Measurements from ENCODE around the gene PLVAP. TPM values are rescaled to one million over a fixed set of nuclear protein-coding genes. Genes with fewer than 3 reads are reported as not detected.

The PLVAP gene
- polyA plus RNA-seq, 1 donor from 2014 or later, result not detected

DNA sequence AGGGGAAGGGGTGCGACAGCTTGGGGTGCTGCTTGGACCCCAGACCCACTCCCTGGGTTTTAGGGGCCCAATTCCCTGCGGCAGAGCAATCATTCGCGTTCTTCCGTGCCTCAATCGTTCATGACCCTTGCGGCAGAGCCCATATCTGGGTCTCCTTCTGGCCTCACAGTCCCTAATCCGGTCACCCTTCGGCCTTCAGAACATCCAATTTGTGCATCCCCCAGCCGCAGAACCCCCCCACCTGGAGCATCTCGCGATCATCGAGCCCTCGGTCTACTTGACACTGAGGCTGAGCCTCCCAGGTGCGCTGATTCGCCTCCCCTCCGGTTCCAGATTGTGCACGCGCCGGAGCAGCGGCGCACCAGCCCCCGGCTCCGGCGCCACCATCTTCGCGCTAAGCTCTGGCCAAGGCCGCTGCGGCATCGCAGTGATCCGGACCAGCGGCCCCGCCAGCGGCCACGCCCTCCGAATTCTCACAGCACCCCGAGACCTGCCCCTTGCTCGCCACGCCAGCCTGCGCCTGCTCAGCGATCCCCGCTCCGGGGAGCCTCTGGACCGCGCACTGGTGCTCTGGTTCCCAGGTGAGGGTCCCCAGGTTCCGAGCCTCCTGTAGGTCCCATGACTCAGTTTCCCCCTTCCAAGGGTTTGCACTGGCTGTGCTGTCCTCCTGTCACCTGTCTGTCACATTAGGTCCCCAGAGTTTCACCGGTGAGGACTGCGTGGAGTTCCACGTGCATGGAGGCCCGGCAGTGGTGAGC is 39.3 kb downstream of the PLVAP start:
- peak overlapping the region; percentile 73 to 96 (median 96) for H3K4me3 Mint-ChIP-seq
- H3K27me3 Mint-ChIP-seq, result peaks cover 6% of the 10 kb centered on the region
- H3K4me1 Mint-ChIP-seq, result peaks cover 12 to 16% (median 16%) of the 10 kb centered on the region in 3 donors
- H3K9me3 Mint-ChIP-seq, result no peaks in the 10 kb centered on the region
- no peaks in the 10 kb centered on the region for H3K36me3 Mint-ChIP-seq
- peak overlapping the region; percentile 54 to 93 (median 54) for H3K27ac Mint-ChIP-seq

DNA sequence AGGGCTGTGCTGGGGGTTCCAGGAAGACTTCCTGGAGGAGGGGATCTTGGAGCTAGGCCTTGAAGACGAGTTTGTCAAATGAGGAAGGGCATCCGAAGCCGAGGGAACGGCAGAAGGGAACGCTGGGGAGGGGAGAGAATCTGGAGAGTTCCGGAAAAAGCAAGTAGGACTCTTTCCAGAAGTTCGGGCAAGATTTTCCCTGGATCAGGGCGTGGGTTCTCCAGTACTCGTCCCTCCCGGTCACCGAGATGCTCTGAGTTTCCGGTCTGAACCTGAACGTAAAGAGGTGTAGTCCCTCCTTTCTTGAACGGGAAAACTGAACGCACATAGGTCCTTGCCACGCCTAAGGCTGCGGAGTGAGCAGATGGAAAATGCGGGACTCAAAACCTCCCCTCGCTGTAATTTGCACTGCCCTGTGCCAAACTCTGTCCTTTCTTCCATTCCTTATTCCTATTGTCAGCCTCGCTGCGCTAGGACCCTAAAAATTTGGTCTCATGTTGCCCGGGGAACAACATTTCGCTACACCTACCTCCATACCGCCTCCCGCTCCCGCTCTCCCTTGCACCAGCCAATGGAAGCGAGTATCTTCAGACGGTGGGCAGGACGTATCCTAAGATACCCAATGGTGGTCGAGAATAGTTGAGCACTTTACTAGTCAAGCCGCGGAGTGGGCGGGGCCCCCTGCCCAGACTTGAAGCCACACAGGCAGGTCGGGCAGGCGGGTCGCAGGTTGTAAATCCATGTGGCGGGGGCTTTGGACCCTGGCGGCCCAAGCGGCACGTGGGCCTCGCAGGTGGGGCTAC is 40.1 kb downstream of the PLVAP start, which contains the start of gene GTPBP3:
Gene GTPBP3, plus strand, starts transcription at position 682 of the 803 bp plus-strand sequence. Its CDS starts 59 bp downstream, at position 741.
- peaks cover 8% of the 10 kb centered on the region for H3K27me3 Mint-ChIP-seq
- H3K36me3 Mint-ChIP-seq, result no peaks in the 10 kb centered on the region
- peaks cover 12 to 16% (median 16%) of the 10 kb centered on the region in 3 donors for H3K4me1 Mint-ChIP-seq
- peak within 1 kb of the TSS; percentile 54 to 93 (median 54) for H3K27ac Mint-ChIP-seq
- peak within 1 kb of the TSS; percentile 73 to 96 (median 96) for H3K4me3 Mint-ChIP-seq
- H3K9me3 Mint-ChIP-seq, result no peaks in the 10 kb centered on the region

DNA sequence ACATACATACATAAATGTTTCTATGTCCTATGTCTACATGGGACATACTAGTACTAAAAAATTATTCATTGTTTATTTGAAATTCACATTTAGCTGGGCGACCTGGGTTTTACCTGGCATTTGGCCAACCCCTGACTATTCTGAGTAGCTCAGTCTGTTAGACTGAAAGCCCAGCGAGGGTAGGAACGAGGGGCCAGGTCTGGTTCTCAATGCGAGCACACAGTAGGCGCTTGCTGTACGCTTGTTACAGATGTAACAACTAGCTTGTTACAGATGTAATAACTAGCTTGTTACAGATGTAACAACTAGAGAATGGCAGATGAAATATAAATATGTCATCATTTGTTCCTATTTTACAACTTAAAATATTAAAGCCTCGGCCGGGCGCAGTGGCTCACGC is 41.6 kb downstream of the PLVAP start:
- Mint-ChIP-seq H3K4me1 (peaks cover 12 to 16% (median 16%) of the 10 kb centered on the region in 3 donors), H3K36me3 (no peaks in the 10 kb centered on the region), H3K9me3 (no peaks in the 10 kb centered on the region), H3K27me3 (peaks cover 14% of the 10 kb centered on the region), H3K27ac (peak overlapping the region in 1 of 3 donors; percentile 83), H3K4me3 (peak overlapping the region in 3 of 4 donors; percentile 48 to 97 (median 73))

DNA sequence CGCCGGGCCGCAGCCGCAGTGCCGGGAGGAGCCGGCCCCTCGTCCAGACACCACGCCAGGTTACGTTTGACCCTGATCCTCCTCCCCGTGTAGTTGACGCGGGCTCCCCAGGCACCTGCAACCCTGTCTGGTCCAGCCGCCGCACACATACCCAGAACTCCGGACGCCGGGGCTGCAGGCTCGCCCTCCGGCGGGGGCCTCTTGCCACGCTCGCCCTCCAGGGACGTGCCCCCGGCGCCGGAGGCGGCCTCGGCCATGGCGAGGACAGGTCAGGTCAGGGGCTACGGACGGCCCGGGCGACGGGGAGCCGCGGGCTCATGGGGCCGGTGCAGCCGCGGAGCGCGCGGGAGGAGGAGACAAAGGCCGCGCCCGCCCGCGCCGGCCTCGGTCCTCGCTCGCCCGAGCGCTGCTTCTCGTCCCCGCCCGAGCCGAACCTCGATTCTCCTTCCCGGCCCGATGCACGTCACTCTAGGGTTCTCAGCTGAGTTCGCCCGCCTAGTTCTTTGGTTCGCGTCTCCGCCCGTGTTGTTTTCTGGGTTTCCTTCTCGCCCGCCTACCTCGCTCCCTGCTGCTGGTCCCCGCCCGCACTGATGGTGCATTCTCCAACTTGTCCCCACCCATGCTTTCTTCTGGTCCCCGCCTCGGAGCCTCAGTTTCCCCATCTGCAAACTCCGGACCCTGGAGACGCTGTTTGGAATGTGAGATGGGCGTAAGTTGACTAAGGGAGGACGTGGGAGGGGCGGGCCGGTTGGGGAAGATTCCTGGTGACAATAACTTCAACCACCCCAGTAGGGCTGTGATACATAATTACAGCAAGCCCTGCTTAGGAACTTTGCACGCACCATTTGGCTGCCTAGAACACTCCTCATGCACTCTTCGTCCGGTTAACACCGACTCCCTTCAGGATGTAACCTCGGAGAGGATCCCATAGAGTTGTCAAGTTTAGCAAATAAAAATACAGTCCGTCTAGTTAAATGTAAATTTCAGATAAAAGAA is 42.4 kb downstream of the PLVAP start, which contains the start of gene ANO8:
Gene ANO8, minus strand, starts transcription at position 442 of the 996 bp plus-strand sequence. Its CDS starts 185 bp downstream, at position 257.
- H3K27ac Mint-ChIP-seq, result peak within 1 kb of the TSS; percentile 69 to 88 (median 83)
- H3K4me3 Mint-ChIP-seq, result peak within 1 kb of the TSS; percentile 73 to 97 (median 88)
- no peaks in the 10 kb centered on the region for H3K36me3 Mint-ChIP-seq
- H3K27me3 Mint-ChIP-seq, result peaks cover 20% of the 10 kb centered on the region
- H3K4me1 Mint-ChIP-seq, result peaks cover 12 to 18% (median 16%) of the 10 kb centered on the region in 3 donors
- H3K9me3 Mint-ChIP-seq, result no peaks in the 10 kb centered on the region

DNA sequence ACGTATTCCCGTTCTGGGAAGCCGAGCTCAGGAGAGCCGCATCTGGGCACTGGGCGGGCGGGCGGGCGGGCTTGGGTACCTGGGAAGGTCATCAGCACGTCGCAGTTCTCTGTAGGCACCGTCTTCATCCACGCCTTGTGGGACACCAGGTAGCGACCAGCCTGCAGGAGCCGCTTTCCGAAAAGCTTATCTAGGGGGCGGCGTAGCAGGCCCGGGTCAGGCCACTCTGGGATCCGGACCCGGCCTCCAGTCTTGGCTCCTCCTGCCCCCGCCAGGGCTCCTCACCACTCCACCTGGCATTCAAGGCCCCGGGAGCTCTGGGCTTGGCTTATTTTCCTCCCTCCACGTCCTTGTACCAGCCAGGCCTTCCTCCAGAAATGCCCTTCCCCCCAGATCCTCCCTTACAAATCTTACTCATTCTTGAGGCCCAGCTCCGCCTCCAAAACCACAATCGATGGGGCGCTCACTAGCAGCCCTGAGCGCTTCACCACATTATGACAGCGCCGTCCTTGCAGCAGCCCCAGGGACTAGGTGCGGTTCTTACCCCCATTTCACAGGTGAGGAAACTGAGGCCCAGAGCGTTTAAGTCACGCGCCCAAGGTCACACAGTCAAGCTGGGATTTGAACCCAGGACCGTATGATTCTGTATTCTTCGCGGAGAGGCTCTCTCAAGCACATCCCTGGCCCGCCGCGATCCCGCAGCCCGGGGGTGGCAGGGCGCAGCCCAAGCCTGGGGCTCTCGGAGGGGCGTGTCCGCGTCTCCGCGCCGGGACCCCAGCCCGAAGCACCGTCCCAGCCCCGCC is 43.3 kb downstream of the PLVAP start:
- Mint-ChIP-seq H3K36me3 (no peaks in the 10 kb centered on the region), H3K4me1 (peaks cover 12 to 18% (median 16%) of the 10 kb centered on the region in 3 donors), H3K27ac (peak overlapping the region in 2 of 3 donors; percentile 68 to 88), H3K9me3 (no peaks in the 10 kb centered on the region), H3K4me3 (peak overlapping the region; percentile 70 to 95 (median 80)), H3K27me3 (peaks cover 20% of the 10 kb centered on the region)

- H3K36me3 Mint-ChIP-seq, result no peaks in the 10 kb centered on the region
- peak overlapping the region in 1 of 3 donors; percentile 13 for H3K27ac Mint-ChIP-seq
- peak overlapping the region in 3 of 4 donors; percentile 16 to 41 (median 22) for H3K4me3 Mint-ChIP-seq
- H3K4me1 Mint-ChIP-seq, result peaks cover 12 to 18% (median 13%) of the 10 kb centered on the region in 3 donors
- peaks cover 20% of the 10 kb centered on the region for H3K27me3 Mint-ChIP-seq
- H3K9me3 Mint-ChIP-seq, result no peaks in the 10 kb centered on the region
Measured at GRCh38 chr19:17332677-17333581, 44.2 kb downstream of the PLVAP start.

- H3K4me3 Mint-ChIP-seq, result peak overlapping the region in 1 of 4 donors; percentile 41
Measured at GRCh38 chr19:17332360-17332676, 44.8 kb downstream of the PLVAP start.

GRCh38 chr19:17331045-17331558 is 46.0 kb downstream of the PLVAP start:
- Mint-ChIP-seq H3K9me3 (no peaks in the 10 kb centered on the region), H3K4me3 (peak overlapping the region in 3 of 4 donors; percentile 22 to 65 (median 47)), H3K36me3 (no peaks in the 10 kb centered on the region), H3K4me1 (peaks cover 7 to 15% (median 10%) of the 10 kb centered on the region in 3 donors), H3K27ac (peak overlapping the region in 1 of 3 donors; percentile 48), H3K27me3 (peaks cover 20% of the 10 kb centered on the region)

More at GRCh38 chr19:17332360-17332676, 44.8 kb downstream of the PLVAP start:
- Mint-ChIP-seq H3K27me3 (peaks cover 20% of the 10 kb centered on the region), H3K9me3 (no peaks in the 10 kb centered on the region), H3K27ac (peak overlapping the region in 2 of 3 donors; percentile 13 to 43), H3K36me3 (no peaks in the 10 kb centered on the region), H3K4me1 (peaks cover 11 to 18% (median 13%) of the 10 kb centered on the region in 3 donors)

- no peaks in the 10 kb centered on the region for H3K36me3 Mint-ChIP-seq
- peaks cover 20% of the 10 kb centered on the region for H3K27me3 Mint-ChIP-seq
- H3K9me3 Mint-ChIP-seq, result no peaks in the 10 kb centered on the region
- H3K4me3 Mint-ChIP-seq, result peak overlapping the region in 3 of 4 donors; percentile 22 to 88 (median 65)
- H3K4me1 Mint-ChIP-seq, result peaks cover 7 to 13% (median 10%) of the 10 kb centered on the region in 3 donors
- H3K27ac Mint-ChIP-seq, result peak overlapping the region in 1 of 3 donors; percentile 48
Measured at GRCh38 chr19:17330262-17331044, 46.7 kb downstream of the PLVAP start.

DNA sequence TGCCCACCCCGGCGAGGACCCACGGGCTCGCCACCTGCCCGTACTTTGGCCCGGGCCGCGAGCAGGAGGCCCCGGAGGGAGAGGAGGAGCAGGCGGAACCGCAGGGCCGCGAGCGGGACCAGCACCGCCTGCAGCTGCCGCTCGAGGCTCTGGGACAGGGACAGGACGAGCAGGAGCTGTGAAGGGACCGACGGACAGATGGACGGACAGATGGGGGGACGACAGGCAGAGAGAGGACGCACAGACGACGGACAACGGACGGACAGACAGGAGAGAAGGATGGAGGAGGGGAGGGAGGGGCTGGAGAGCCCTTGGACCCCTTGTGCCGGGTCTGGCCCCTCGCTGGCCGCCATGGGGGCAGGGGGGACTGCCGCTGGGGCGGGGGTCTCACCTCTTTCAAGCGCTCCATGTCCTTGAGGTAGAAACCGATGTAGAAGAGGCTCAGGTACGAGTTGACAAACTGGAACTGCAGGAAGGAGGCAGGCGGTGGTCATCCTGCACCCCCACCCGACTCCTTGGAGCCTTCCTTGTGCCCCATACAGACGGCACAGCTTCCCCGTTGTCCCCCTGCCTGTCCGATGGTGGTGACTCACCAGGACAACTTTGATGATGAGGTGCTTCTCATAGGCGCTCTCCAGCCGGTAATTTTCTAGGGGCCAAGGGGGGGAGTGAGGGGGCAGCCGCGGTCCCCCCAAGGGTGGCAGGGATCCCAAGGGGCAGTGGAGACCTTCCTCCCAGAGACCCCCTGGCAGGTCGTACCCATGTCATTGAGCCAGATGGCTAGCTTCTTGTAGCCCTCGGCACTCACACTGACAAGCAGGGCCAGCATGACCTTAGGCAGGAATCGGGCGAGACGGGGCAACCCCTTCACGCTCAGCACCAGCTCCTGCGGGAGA is 47.5 kb downstream of the PLVAP start:
- Mint-ChIP-seq H3K4me3 (peak overlapping the region in 3 of 4 donors; percentile 52 to 88 (median 65)), H3K27me3 (peaks cover 19% of the 10 kb centered on the region), H3K36me3 (no peaks in the 10 kb centered on the region)

More for the DNA sequence above, 47.5 kb downstream of the PLVAP start:
- H3K27ac Mint-ChIP-seq, result no peak overlapping the region
- no peaks in the 10 kb centered on the region for H3K9me3 Mint-ChIP-seq
- peaks cover under 1 to 8% (median 5%) of the 10 kb centered on the region in 3 donors for H3K4me1 Mint-ChIP-seq
